ENCODE data around the gene GRAMD2A. TPM values are rescaled to one million over a fixed set of nuclear protein-coding genes. Genes with fewer than 3 reads are reported as not detected.

GRAMD2A gene
- total and polyA plus RNA-seq, 2 experiments from 2014 or later = 4.4 to 4.6 TPM

- no peak overlapping the region for H3K4me2 ChIP-seq
- no peak for TF ChIP-seq EZH2phosphoT487 (IDR thresholded peaks at IDR 0.05; ENCODE audit: low read depth, severe bottlenecking, unreplicated experiment)
- no peak for TF ChIP-seq CTCF (IDR thresholded peaks at IDR 0.05; ENCODE audit: poor library complexity)
- no peak for TF ChIP-seq EZH2 (IDR thresholded peaks at IDR 0.05; ENCODE audit: borderline replicate concordance)
- no peak overlapping the region for H2AFZ ChIP-seq
- H3K4me1 ChIP-seq (ENCODE audit: insufficient read depth) = no peaks in the 10 kb centered on the region
- no peaks in the 10 kb centered on the region for H3K79me2 ChIP-seq
- H3K27me3 ChIP-seq = no peaks in the 10 kb centered on the region
- no peak overlapping the region for H3K4me3 ChIP-seq
- H3K36me3 ChIP-seq (replicated peaks; ENCODE audit: insufficient read depth, low read depth) = no peaks in the 10 kb centered on the region
- no peaks in the 10 kb centered on the region for H3K9me3 ChIP-seq (ENCODE audit: low read depth)
- no peaks in the 10 kb centered on the region for H4K20me1 ChIP-seq (ENCODE audit: insufficient read depth, poor library complexity, severe bottlenecking)
- no peak for DNase-seq (ENCODE audit: low spot score)
- WGBS (ENCODE audit: low lambda C conversion rate, missing lambda C conversion rate) = 97% methylated on average over 6 of the region's 6 CpGs
- no peaks in the 10 kb centered on the region for H3K9me2 ChIP-seq (replicated peaks; ENCODE audit: insufficient read depth)
- H3K27ac ChIP-seq = no peak overlapping the region
Observed at GRCh38 chr15:72176159-72176558, 21.4 kb downstream of the GRAMD2A start.

GRCh38 chr15:72175186-72176044 lies 22.2 kb downstream of the GRAMD2A start:
- Histone ChIP-seq H3K36me3 (replicated peaks; ENCODE audit: insufficient read depth, low read depth) (no peaks in the 10 kb centered on the region), H4K20me1 (ENCODE audit: insufficient read depth, poor library complexity, severe bottlenecking) (no peaks in the 10 kb centered on the region), H3K27me3 (no peaks in the 10 kb centered on the region), H3K4me1 (ENCODE audit: insufficient read depth) (no peaks in the 10 kb centered on the region), H3K27ac (no peak overlapping the region), H3K4me2 (no peak overlapping the region), H3K9me3 (ENCODE audit: low read depth) (no peaks in the 10 kb centered on the region), H2AFZ (no peak overlapping the region), H3K9me2 (replicated peaks; ENCODE audit: insufficient read depth) (no peaks in the 10 kb centered on the region), H3K4me3 (no peak overlapping the region), H3K79me2 (no peaks in the 10 kb centered on the region)
- 91% methylated on average over 15 of the region's 15 CpGs for WGBS (ENCODE audit: low lambda C conversion rate, missing lambda C conversion rate)
- no peak for DNase-seq (ENCODE audit: low spot score)
- TF ChIP-seq EZH2 (IDR thresholded peaks at IDR 0.05; ENCODE audit: borderline replicate concordance) (no peak), EZH2phosphoT487 (IDR thresholded peaks at IDR 0.05; ENCODE audit: low read depth, severe bottlenecking, unreplicated experiment) (no peak), CTCF (IDR thresholded peaks at IDR 0.05; ENCODE audit: poor library complexity) (no peak)

GRCh38 chr15:72174551-72175165 lies 22.9 kb downstream of the GRAMD2A start:
- no peaks in the 10 kb centered on the region for H4K20me1 ChIP-seq (ENCODE audit: insufficient read depth, poor library complexity, severe bottlenecking)
- H3K9me2 ChIP-seq (replicated peaks; ENCODE audit: insufficient read depth) = no peaks in the 10 kb centered on the region
- no peak overlapping the region for H3K4me3 ChIP-seq
- H3K4me2 ChIP-seq = no peak overlapping the region
- DNase-seq (ENCODE audit: low spot score) = no peak
- TF ChIP-seq EZH2 (IDR thresholded peaks at IDR 0.05; ENCODE audit: borderline replicate concordance) (no peak), CTCF (IDR thresholded peaks at IDR 0.05; ENCODE audit: poor library complexity) (no peak)
- H2AFZ ChIP-seq = no peak overlapping the region
- H3K79me2 ChIP-seq = no peaks in the 10 kb centered on the region
- WGBS (ENCODE audit: low lambda C conversion rate, missing lambda C conversion rate) = 81% methylated on average over 5 of the region's 5 CpGs
- no peaks in the 10 kb centered on the region for H3K4me1 ChIP-seq (ENCODE audit: insufficient read depth)
- H3K27me3 ChIP-seq = no peaks in the 10 kb centered on the region
- H3K27ac ChIP-seq = no peak overlapping the region
- no peaks in the 10 kb centered on the region for H3K36me3 ChIP-seq (replicated peaks; ENCODE audit: insufficient read depth, low read depth)
- H3K9me3 ChIP-seq (ENCODE audit: low read depth) = no peaks in the 10 kb centered on the region
